VCaP (cell line): ENCODE data around the gene SPATA20.

Experiments
- H3K27ac ChIP-seq: fragments of 450-650 bp; 2 replicates; pipeline ENCODE4 v1.5.1; 2017
- TF ChIP-seq, protein P1 (sequence below): fragments of 450-650 bp; conservative IDR thresholded peaks from 2 replicates; pipeline ENCODE4 v1.5.1; 2017; ENCODE audit warnings: mild to moderate bottlenecking, moderate library complexity

Gene SPATA20

GRCh38 chr17:50605429-50605828 lies 58.5 kb downstream of the SPATA20 start:
- TF ChIP-seq, protein P1, sequence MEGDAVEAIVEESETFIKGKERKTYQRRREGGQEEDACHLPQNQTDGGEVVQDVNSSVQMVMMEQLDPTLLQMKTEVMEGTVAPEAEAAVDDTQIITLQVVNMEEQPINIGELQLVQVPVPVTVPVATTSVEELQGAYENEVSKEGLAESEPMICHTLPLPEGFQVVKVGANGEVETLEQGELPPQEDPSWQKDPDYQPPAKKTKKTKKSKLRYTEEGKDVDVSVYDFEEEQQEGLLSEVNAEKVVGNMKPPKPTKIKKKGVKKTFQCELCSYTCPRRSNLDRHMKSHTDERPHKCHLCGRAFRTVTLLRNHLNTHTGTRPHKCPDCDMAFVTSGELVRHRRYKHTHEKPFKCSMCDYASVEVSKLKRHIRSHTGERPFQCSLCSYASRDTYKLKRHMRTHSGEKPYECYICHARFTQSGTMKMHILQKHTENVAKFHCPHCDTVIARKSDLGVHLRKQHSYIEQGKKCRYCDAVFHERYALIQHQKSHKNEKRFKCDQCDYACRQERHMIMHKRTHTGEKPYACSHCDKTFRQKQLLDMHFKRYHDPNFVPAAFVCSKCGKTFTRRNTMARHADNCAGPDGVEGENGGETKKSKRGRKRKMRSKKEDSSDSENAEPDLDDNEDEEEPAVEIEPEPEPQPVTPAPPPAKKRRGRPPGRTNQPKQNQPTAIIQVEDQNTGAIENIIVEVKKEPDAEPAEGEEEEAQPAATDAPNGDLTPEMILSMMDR = no peak
- no peak overlapping the region for H3K27ac ChIP-seq
